ENCODE results near the gene SLC25A21. TPM values are rescaled to one million over a fixed set of nuclear protein-coding genes. Genes with fewer than 3 reads are reported as not detected.

SLC25A21 gene
- total RNA-seq, 1 experiment from 2014 or later, result 7.1 TPM

- H4K5ac ChIP-seq (ENCODE audit: insufficient read length, low read depth, low read length), result no peak within 1 kb of the TSS
- Mint-ChIP-seq H3K27me3 (ENCODE audit: low read depth) (peaks cover 5% of the 10 kb centered on the region), H3K36me3 (ENCODE audit: insufficient read depth in 1 of 3, low read depth in 3 of 3) (no peaks in the 10 kb centered on the region; a peak in 1 of 7 replicates), H3K4me1 (peaks cover 21 to 34% of the 10 kb centered on the region in 2 experiments), H3K4me3 (peak within 1 kb of the TSS; percentile 89 to 92), H3K9me3 (no peaks in the 10 kb centered on the region), H3K27ac (peak within 1 kb of the TSS; percentile 86 to 97 (median 97))
- H3K18ac ChIP-seq (ENCODE audit: insufficient read length, low read depth, low read length), result peak within 1 kb of the TSS; percentile 92
- H2BK12ac ChIP-seq (ENCODE audit: insufficient read length, low read depth, low read length), result no peak within 1 kb of the TSS
- no peak within 1 kb of the TSS for H2BK20ac ChIP-seq (ENCODE audit: low read depth, low read length, poor library complexity, severe bottlenecking)
- H3K27me3 ChIP-seq (ENCODE audit: insufficient read depth, low read length), result no peaks in the 10 kb centered on the region
- H2AK5ac ChIP-seq (ENCODE audit: insufficient read length, low read length), result no peak within 1 kb of the TSS
- H3K9ac ChIP-seq (ENCODE audit: extremely low read depth, insufficient read length, low read length), result peak within 1 kb of the TSS; percentile 71
- H2BK5ac ChIP-seq (ENCODE audit: insufficient read length, low read length), result no peak within 1 kb of the TSS
- no peak within 1 kb of the TSS for H3K23ac ChIP-seq (ENCODE audit: insufficient read length, low read depth, low read length)
- no peaks in the 10 kb centered on the region; the same call in 1 of the 2 replicates for H3K4me1 ChIP-seq (ENCODE audit: insufficient read depth, low read length)
- H3K27ac ChIP-seq (ENCODE audit: insufficient read length, low read depth, low read length), result no peak within 1 kb of the TSS
- H2AFZ ChIP-seq (ENCODE audit: low read length), result peak within 1 kb of the TSS; percentile 84
- no peaks in the 10 kb centered on the region for H3K79me1 ChIP-seq (ENCODE audit: insufficient read depth, low read depth, low read length, poor library complexity, severe bottlenecking)
- H3K4me2 ChIP-seq (ENCODE audit: insufficient read depth, insufficient read length, low read length), result peak within 1 kb of the TSS; percentile 90
- H3K9me3 ChIP-seq (ENCODE audit: control insufficient read depth, low read depth, low read length), result no peaks in the 10 kb centered on the region
- peak; percentile 48; the same call in 2 of the 3 replicates for TF ChIP-seq CTCF (conservative IDR thresholded peaks at IDR 0.05)
- H3K23me2 ChIP-seq (ENCODE audit: insufficient read length, low read depth, low read length, poor library complexity, severe bottlenecking), result peaks cover 11% of the 10 kb centered on the region
- H2BK120ac ChIP-seq (ENCODE audit: low read depth, low read length, poor library complexity, severe bottlenecking), result no peak within 1 kb of the TSS
- peaks cover 4% of the 10 kb centered on the region; the same call in 1 of the 2 replicates for H3K79me2 ChIP-seq (ENCODE audit: insufficient read depth, low read length)
- H4K91ac ChIP-seq (ENCODE audit: insufficient read length, low read depth, low read length), result no peak within 1 kb of the TSS
- no peak within 1 kb of the TSS for H4K8ac ChIP-seq (replicated peaks; ENCODE audit: insufficient read length, low read depth, low read length)
- peak; percentile 65 for DNase-seq
- no peak within 1 kb of the TSS for H2BK15ac ChIP-seq (ENCODE audit: low read depth, low read length)
- H3K56ac ChIP-seq (ENCODE audit: insufficient read length, low read depth, low read length), result no peak within 1 kb of the TSS
- no peak within 1 kb of the TSS for H3K4ac ChIP-seq (ENCODE audit: low read depth, low read length)
- no peak within 1 kb of the TSS for H3T11ph ChIP-seq (ENCODE audit: low read length)
- WGBS (ENCODE audit: extremely low coverage, insufficient read length, low lambda C conversion rate), result no CpG with 5 or more reads among the region's 70 CpGs
- peak within 1 kb of the TSS; percentile 62 for H3K14ac ChIP-seq (ENCODE audit: insufficient read depth, low read length)
- H4K20me1 ChIP-seq (ENCODE audit: control insufficient read depth, insufficient read depth, insufficient read length), result no peaks in the 10 kb centered on the region
Observed at GRCh38 chr14:37197421-37198272, 25.2 kb upstream of the SLC25A21 start, which contains the start of gene MIPOL1. TSS of gene MIPOL1 (plus strand) at chr14:37197937. CDS start at chr14:37247889, 49,952 bp downstream.

Data from H9 (cell line).